Lower leg skin (tissue), 3 donors: ENCODE data around the gene LRRC26.

Experiments used
- CTCF ChIP-seq, 3 donors: fragments of 450-650 bp; IDR thresholded peaks; one replicate each; pipeline ENCODE4 v1.5.1; 2016; ENCODE audit warnings: antibody characterized with exemption in 3 of 3, mild to moderate bottlenecking in 3 of 3, moderate library complexity in 2 of 3
- POLR2A ChIP-seq, 2 donors: fragments of 450-650 bp; IDR thresholded peaks; one replicate each; pipeline ENCODE4 v1.6.1; 2016 to 2017; ENCODE audit warnings: antibody characterized with exemption in 2 of 2, mild to moderate bottlenecking in 1 of 2, moderate library complexity in 1 of 2

- TF ChIP-seq CTCF (IDR thresholded peaks at IDR 0.05) (no peak), POLR2A (IDR thresholded peaks at IDR 0.05) (no peak)
These were observed 8.5 kb upstream of the LRRC26 start for GRCh38 chr9:137178201-137178938.
